ENCODE results near the gene SPTBN1.

SPTBN1 gene

GRCh38 chr2:54648256-54648655, 192.1 kb downstream of the SPTBN1 start:
- peaks cover 92% of the 10 kb centered on the region for H3K36me3 ChIP-seq (replicated peaks)
- in situ Hi-C loops (cut with MboI; ENCODE audit: low sequenced_read_pairs): loop anchor here (5.0 kb wide), 1 partner anchor 126 kb away; no protein-coding TSS in a partner anchor
- H3K27me3 ChIP-seq (ENCODE audit: low read depth): no peaks in the 10 kb centered on the region
- DNase-seq (ENCODE audit: low spot score in 2 of 2): no peak
- H3K4me3 ChIP-seq: no peak overlapping the region
- no peaks in the 10 kb centered on the region for H3K4me1 ChIP-seq
- no peaks in the 10 kb centered on the region for H3K9me3 ChIP-seq

- Histone ChIP-seq H3K27me3 (ENCODE audit: low read depth) (no peaks in the 10 kb centered on the region), H3K4me1 (no peaks in the 10 kb centered on the region), H3K36me3 (replicated peaks) (peaks cover 91% of the 10 kb centered on the region), H3K4me3 (no peak overlapping the region), H3K9me3 (no peaks in the 10 kb centered on the region)
- no peak for DNase-seq (ENCODE audit: low spot score in 2 of 2)
- in situ Hi-C loops (cut with MboI; ENCODE audit: low sequenced_read_pairs): loop anchor here (5.0 kb wide), 1 partner anchor 127 kb away; no protein-coding TSS in a partner anchor
Observed at GRCh38 chr2:54649191-54649590, 193.1 kb downstream of the SPTBN1 start.

GRCh38 chr2:54649633-54650032, 193.5 kb downstream of the SPTBN1 start:
- H3K27me3 ChIP-seq (ENCODE audit: low read depth): no peaks in the 10 kb centered on the region
- no peaks in the 10 kb centered on the region for H3K4me1 ChIP-seq
- in situ Hi-C loops (cut with MboI; ENCODE audit: low sequenced_read_pairs): loop anchor here (5.0 to 25.0 kb wide), 3 partner anchors 127 to 538 kb away; partner anchors contain the start of gene ACYP2
- peaks cover 91% of the 10 kb centered on the region for H3K36me3 ChIP-seq (replicated peaks)
- no peak for DNase-seq (ENCODE audit: low spot score in 2 of 2)
- H3K4me3 ChIP-seq: no peak overlapping the region
- no peaks in the 10 kb centered on the region for H3K9me3 ChIP-seq

- no peaks in the 10 kb centered on the region for H3K27me3 ChIP-seq (ENCODE audit: low read depth)
- no peak for DNase-seq (ENCODE audit: low spot score in 2 of 2)
- in situ Hi-C loops (cut with MboI; ENCODE audit: low sequenced_read_pairs): loop anchor here (25.0 kb wide), 2 partner anchors 537 to 538 kb away; partner anchors contain the start of gene ACYP2
- H3K9me3 ChIP-seq: no peaks in the 10 kb centered on the region
- no peak overlapping the region for H3K4me3 ChIP-seq
- peaks cover 90% of the 10 kb centered on the region for H3K36me3 ChIP-seq (replicated peaks)
- H3K4me1 ChIP-seq: no peaks in the 10 kb centered on the region
Observed at GRCh38 chr2:54650612-54651011, 194.5 kb downstream of the SPTBN1 start.

GRCh38 chr2:54651291-54651690, 195.2 kb downstream of the SPTBN1 start:
- no peaks in the 10 kb centered on the region for H3K4me1 ChIP-seq

GRCh38 chr2:54652540-54652939, 196.4 kb downstream of the SPTBN1 start:
- no peak for DNase-seq (ENCODE audit: low spot score in 2 of 2)
- H3K36me3 ChIP-seq (replicated peaks): peaks cover 84% of the 10 kb centered on the region
- H3K4me3 ChIP-seq: no peak overlapping the region
- no peaks in the 10 kb centered on the region for H3K4me1 ChIP-seq
- no peaks in the 10 kb centered on the region for H3K27me3 ChIP-seq (ENCODE audit: low read depth)
- no peaks in the 10 kb centered on the region for H3K9me3 ChIP-seq
- in situ Hi-C loops (cut with MboI; ENCODE audit: low sequenced_read_pairs): loop anchor here (25.0 kb wide), 2 partner anchors 535 to 540 kb away; partner anchors contain the start of gene ACYP2

More at GRCh38 chr2:54651291-54651690, 195.2 kb downstream of the SPTBN1 start:
- Histone ChIP-seq H3K4me3 (no peak overlapping the region), H3K9me3 (no peaks in the 10 kb centered on the region), H3K27me3 (ENCODE audit: low read depth) (no peaks in the 10 kb centered on the region), H3K36me3 (replicated peaks) (peaks cover 90% of the 10 kb centered on the region)
- in situ Hi-C loops (cut with MboI; ENCODE audit: low sequenced_read_pairs): loop anchor here (25.0 kb wide), 2 partner anchors 536 to 539 kb away; partner anchors contain the start of gene ACYP2
- no peak for DNase-seq (ENCODE audit: low spot score in 2 of 2)

- in situ Hi-C loops (cut with MboI; ENCODE audit: low sequenced_read_pairs): loop anchor here (25.0 kb wide), 2 partner anchors 534 to 541 kb away; partner anchors contain the start of gene ACYP2
- peaks cover 80% of the 10 kb centered on the region for H3K36me3 ChIP-seq (replicated peaks)
- no peak for DNase-seq (ENCODE audit: low spot score in 2 of 2)
- H3K4me1 ChIP-seq: peaks cover 5% of the 10 kb centered on the region; the same call in 1 of the 2 replicates
- no peaks in the 10 kb centered on the region for H3K27me3 ChIP-seq (ENCODE audit: low read depth)
- no peaks in the 10 kb centered on the region for H3K9me3 ChIP-seq
- no peak overlapping the region for H3K4me3 ChIP-seq
Observed at GRCh38 chr2:54653572-54654204, 197.6 kb downstream of the SPTBN1 start.

GRCh38 chr2:54655046-54655809, 199.1 kb downstream of the SPTBN1 start:
- Histone ChIP-seq H3K27me3 (ENCODE audit: low read depth) (no peaks in the 10 kb centered on the region), H3K4me1 (peaks cover 5% of the 10 kb centered on the region; the same call in 1 of the 2 replicates), H3K9me3 (no peaks in the 10 kb centered on the region), H3K36me3 (replicated peaks) (peaks cover 82% of the 10 kb centered on the region), H3K4me3 (no peak overlapping the region)
- in situ Hi-C loops (cut with MboI; ENCODE audit: low sequenced_read_pairs): loop anchor here (25.0 kb wide), 2 partner anchors 532 to 543 kb away; partner anchors contain the start of gene ACYP2
- no peak for DNase-seq (ENCODE audit: low spot score in 2 of 2)

- Histone ChIP-seq H3K27me3 (ENCODE audit: low read depth) (no peaks in the 10 kb centered on the region), H3K4me1 (peaks cover 5% of the 10 kb centered on the region; the same call in 1 of the 2 replicates), H3K4me3 (no peak overlapping the region), H3K36me3 (replicated peaks) (peaks cover 79% of the 10 kb centered on the region), H3K9me3 (no peaks in the 10 kb centered on the region)
- in situ Hi-C loops (cut with MboI; ENCODE audit: low sequenced_read_pairs): loop anchor here (25.0 kb wide), 2 partner anchors 530 to 545 kb away; partner anchors contain the start of gene ACYP2
- DNase-seq (ENCODE audit: low spot score in 2 of 2): no peak
Observed at GRCh38 chr2:54656863-54657262, 200.7 kb downstream of the SPTBN1 start.

GRCh38 chr2:54657664-54658083, 201.5 kb downstream of the SPTBN1 start:
- Histone ChIP-seq H3K4me1 (peaks cover 5% of the 10 kb centered on the region; the same call in 1 of the 2 replicates), H3K36me3 (replicated peaks) (peaks cover 81% of the 10 kb centered on the region), H3K27me3 (ENCODE audit: low read depth) (no peaks in the 10 kb centered on the region), H3K9me3 (no peaks in the 10 kb centered on the region), H3K4me3 (no peak overlapping the region)
- in situ Hi-C loops (cut with MboI; ENCODE audit: low sequenced_read_pairs): loop anchor here (25.0 kb wide), 2 partner anchors 530 to 545 kb away; partner anchors contain the start of gene ACYP2
- peak; percentile 39 to 78 for DNase-seq (ENCODE audit: low spot score in 2 of 2)

- no peaks in the 10 kb centered on the region for H3K9me3 ChIP-seq
- H3K4me1 ChIP-seq: peaks cover 5% of the 10 kb centered on the region; the same call in 1 of the 2 replicates
- H3K27me3 ChIP-seq (ENCODE audit: low read depth): no peaks in the 10 kb centered on the region
- peaks cover 74% of the 10 kb centered on the region for H3K36me3 ChIP-seq (replicated peaks)
- in situ Hi-C loops (cut with MboI; ENCODE audit: low sequenced_read_pairs): loop anchor here (25.0 kb wide), 2 partner anchors 529 to 546 kb away; partner anchors contain the start of gene ACYP2
- DNase-seq (ENCODE audit: low spot score in 2 of 2): no peak
- no peak overlapping the region for H3K4me3 ChIP-seq
Observed at GRCh38 chr2:54658564-54659071, 202.5 kb downstream of the SPTBN1 start.

GRCh38 chr2:54659527-54659926, 203.4 kb downstream of the SPTBN1 start:
- in situ Hi-C loops (cut with MboI; ENCODE audit: low sequenced_read_pairs): loop anchor here (25.0 kb wide), 2 partner anchors 528 to 547 kb away; partner anchors contain the start of gene ACYP2
- H3K36me3 ChIP-seq (replicated peaks): peaks cover 65% of the 10 kb centered on the region

GRCh38 chr2:54660752-54661151, 204.6 kb downstream of the SPTBN1 start:
- Histone ChIP-seq H3K36me3 (replicated peaks) (peaks cover 59% of the 10 kb centered on the region), H3K4me1 (peaks cover 13% of the 10 kb centered on the region), H3K9me3 (no peaks in the 10 kb centered on the region), H3K27me3 (ENCODE audit: low read depth) (no peaks in the 10 kb centered on the region), H3K4me3 (no peak overlapping the region)
- in situ Hi-C loops (cut with MboI; ENCODE audit: low sequenced_read_pairs): loop anchor here (25.0 kb wide), 2 partner anchors 527 to 548 kb away; partner anchors contain the start of gene ACYP2
- DNase-seq (ENCODE audit: low spot score in 2 of 2): no peak

More at GRCh38 chr2:54659527-54659926, 203.4 kb downstream of the SPTBN1 start:
- H3K9me3 ChIP-seq: no peaks in the 10 kb centered on the region
- DNase-seq (ENCODE audit: low spot score in 2 of 2): no peak
- no peak overlapping the region for H3K4me3 ChIP-seq
- H3K27me3 ChIP-seq (ENCODE audit: low read depth): no peaks in the 10 kb centered on the region
- peaks cover 5% of the 10 kb centered on the region; the same call in 1 of the 2 replicates for H3K4me1 ChIP-seq

All from HAP-1 (cell line).